ENCODE results near the gene JADE2.
"Not testable (repeated sequence)": the region's sequence is repeated elsewhere in the genome, so short reads cannot be mapped to it uniquely, and the experiment has no call there.

The JADE2 gene

DNA sequence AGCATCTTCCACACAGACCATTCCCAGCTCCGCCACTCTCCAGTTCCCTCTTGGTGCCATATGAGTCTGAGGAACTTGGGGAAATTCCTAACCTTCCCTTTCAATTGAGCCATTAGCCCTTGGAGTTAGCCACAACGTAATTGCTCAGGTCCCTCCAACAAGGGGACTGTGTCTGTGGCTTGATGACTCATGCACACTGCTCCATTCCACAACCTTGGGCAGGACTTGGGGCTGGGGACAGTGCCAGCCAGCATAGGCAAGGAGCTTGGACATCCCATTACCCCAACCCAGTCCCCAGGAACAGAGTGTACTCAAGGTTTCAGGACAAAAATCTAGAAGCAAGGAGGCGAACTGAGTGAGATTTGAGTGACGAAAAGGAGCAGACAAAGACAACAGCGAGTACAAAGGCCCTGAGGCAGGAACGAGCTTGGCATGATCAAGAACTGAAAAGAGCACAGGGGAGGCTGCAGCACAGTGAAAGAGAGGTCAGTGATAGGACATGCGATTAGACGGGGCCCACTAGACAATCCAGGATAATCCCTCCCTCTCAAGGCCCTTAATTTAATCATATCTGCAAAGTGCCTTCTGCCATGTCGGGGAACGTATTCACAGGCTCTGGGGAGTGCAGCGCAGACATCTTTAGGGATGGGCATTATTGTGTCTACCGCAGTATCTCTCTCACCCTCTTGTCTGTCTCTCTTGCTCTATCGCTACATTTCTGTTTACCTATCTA is 16.0 kb upstream of the JADE2 start:
- no peak overlapping the region for H3K4me3 ChIP-seq (ENCODE audit: insufficient read length, low read depth)
- H3K36me3 ChIP-seq (ENCODE audit: insufficient read depth, insufficient read length, low read length): no peaks in the 10 kb centered on the region
- peak overlapping the region; percentile 8 for H3K9ac ChIP-seq (ENCODE audit: insufficient read length, low read depth)
- H3K4me1 ChIP-seq (ENCODE audit: insufficient read depth, insufficient read length): peaks cover 24% of the 10 kb centered on the region
- no peaks in the 10 kb centered on the region for H3K9me3 ChIP-seq (ENCODE audit: insufficient read depth, low read length)
- TF ChIP-seq ZNF274 (IDR thresholded peaks at IDR 0.05; ENCODE audit: low read depth, low read length) (no peak), SUZ12 (IDR thresholded peaks at IDR 0.05; ENCODE audit: extremely low read depth, insufficient read depth, insufficient read length) (no peak), YY1 (IDR thresholded peaks at IDR 0.05; ENCODE audit: insufficient read depth, insufficient read length) (no peak)
- no peak for DNase-seq (ENCODE audit: low read depth, low spot score)
- H3K27me3 ChIP-seq (ENCODE audit: insufficient read depth, insufficient read length): no peaks in the 10 kb centered on the region

DNA sequence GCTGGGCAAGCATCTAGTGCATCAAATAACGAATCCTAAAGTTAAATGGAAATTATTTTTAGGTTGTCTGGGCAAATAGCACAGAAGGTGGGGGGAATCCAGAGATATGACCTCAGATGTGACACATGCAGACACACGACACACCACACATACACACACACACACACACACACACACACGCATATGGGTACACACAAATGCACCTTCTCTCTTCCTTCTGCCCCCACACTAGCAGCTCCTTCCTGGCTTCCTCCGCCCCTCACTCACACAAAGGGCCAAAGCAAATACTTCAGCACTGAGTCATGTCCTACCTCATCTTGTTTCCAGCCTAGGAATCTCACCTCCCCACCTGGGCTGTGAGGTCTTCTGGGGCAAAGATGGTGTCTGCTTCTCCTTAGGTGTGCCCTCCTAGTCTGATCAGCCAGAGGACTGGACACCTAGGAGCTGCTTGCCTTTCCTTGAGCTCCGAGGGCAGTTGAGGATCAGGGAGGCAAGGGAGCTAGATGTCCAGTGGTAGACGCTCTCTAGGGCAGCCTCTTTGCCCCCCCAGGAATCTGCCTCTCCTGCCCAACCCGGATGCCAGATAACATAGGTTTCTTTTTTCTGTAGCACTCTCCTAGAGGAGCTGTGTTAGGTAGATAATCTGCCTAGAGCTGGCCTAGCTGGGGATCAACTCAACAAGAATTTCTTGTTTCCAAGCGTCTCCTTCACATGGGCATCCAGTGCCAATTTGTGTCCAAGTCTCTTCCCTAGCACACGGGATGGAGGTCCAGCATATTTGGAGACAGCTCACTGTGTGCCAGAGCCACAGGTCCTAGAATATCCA is 14.3 kb upstream of the JADE2 start:
- H3K4me3 ChIP-seq (ENCODE audit: insufficient read length, low read depth): no peak overlapping the region
- H3K36me3 ChIP-seq (ENCODE audit: insufficient read depth, insufficient read length, low read length): no peaks in the 10 kb centered on the region
- DNase-seq (ENCODE audit: low read depth, low spot score): peak; percentile 68
- H3K4me1 ChIP-seq (ENCODE audit: insufficient read depth, insufficient read length): peaks cover 18% of the 10 kb centered on the region
- H3K27me3 ChIP-seq (ENCODE audit: insufficient read depth, insufficient read length): no peaks in the 10 kb centered on the region
- peak overlapping the region; percentile 37 for H3K9ac ChIP-seq (ENCODE audit: insufficient read length, low read depth)
- H3K9me3 ChIP-seq (ENCODE audit: insufficient read depth, low read length): no peaks in the 10 kb centered on the region
- TF ChIP-seq ZNF274 (IDR thresholded peaks at IDR 0.05; ENCODE audit: low read depth, low read length) (no peak), SUZ12 (IDR thresholded peaks at IDR 0.05; ENCODE audit: extremely low read depth, insufficient read depth, insufficient read length) (no peak), YY1 (IDR thresholded peaks at IDR 0.05; ENCODE audit: insufficient read depth, insufficient read length) (no peak)

DNA sequence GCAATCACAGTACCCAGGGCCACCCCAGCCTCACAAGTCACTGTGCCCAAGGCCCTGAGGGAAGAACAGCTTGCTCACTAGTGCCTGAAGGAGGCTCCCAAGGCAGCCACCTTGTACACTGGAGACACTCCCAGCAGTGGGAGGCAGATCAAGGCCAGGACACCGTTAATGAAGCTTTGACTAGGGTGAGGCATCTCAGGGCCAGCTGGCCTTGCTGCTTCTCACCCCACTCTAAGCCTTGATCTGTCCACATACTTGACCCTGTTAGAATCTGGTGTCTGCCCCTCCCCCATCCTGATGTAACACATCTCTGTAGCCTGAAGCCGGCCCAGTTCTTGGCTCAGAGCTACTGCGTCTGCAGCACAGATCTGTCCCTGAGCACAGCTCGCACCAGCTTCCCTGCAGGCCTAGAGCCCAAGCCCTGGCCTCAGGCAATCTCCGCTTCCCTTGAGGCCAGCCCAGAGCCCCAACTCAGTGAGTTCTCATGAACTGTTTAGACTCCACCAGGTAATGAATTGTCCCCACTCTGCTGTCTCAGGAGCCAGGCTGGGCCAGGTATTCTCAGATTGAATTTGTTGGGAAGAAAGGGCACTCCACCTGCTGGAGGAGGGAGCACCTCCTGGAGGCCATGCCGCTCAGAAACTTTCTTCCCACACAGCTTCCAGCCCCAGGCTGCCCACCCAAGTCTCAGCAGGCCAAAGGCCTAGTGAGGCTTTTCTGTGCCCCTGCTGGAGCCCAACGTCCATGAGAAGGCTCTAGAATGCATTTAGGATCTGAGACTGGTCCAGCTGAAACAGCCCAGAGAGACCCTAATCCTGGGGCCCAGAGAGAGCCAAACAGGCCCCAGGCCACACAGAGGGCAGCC is 13.4 kb upstream of the JADE2 start:
- Histone ChIP-seq H3K9ac (ENCODE audit: insufficient read length, low read depth) (peak overlapping the region; percentile 37), H3K36me3 (ENCODE audit: insufficient read depth, insufficient read length, low read length) (no peaks in the 10 kb centered on the region), H3K9me3 (ENCODE audit: insufficient read depth, low read length) (no peaks in the 10 kb centered on the region), H3K4me3 (ENCODE audit: insufficient read length, low read depth) (no peak overlapping the region), H3K27me3 (ENCODE audit: insufficient read depth, insufficient read length) (no peaks in the 10 kb centered on the region), H3K4me1 (ENCODE audit: insufficient read depth, insufficient read length) (peaks cover 17% of the 10 kb centered on the region)
- DNase-seq (ENCODE audit: low read depth, low spot score): no peak
- TF ChIP-seq ZNF274 (IDR thresholded peaks at IDR 0.05; ENCODE audit: low read depth, low read length) (no peak), YY1 (IDR thresholded peaks at IDR 0.05; ENCODE audit: insufficient read depth, insufficient read length) (no peak), SUZ12 (IDR thresholded peaks at IDR 0.05; ENCODE audit: extremely low read depth, insufficient read depth, insufficient read length) (no peak)

DNA sequence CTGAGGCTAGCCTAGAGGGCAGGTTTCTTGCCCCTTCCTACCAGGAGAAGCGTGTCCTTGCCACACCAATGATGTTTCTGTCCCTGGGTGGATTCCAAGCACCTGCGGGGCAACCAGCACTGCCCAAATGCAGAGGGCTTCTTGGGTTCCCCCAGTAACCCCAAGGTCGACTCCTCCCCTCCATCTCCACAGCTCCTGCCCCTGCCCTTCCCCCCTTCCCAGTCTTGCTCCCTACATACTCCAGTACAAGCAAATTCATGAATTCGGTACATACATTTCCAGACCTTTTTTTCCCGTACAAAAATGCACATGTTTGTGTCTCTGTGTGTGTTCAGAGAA is 12.8 kb upstream of the JADE2 start:
- peaks cover 17% of the 10 kb centered on the region for H3K4me1 ChIP-seq (ENCODE audit: insufficient read depth, insufficient read length)
- no peak overlapping the region for H3K4me3 ChIP-seq (ENCODE audit: insufficient read length, low read depth)
- peak overlapping the region; percentile 12 for H3K9ac ChIP-seq (ENCODE audit: insufficient read length, low read depth)
- TF ChIP-seq SUZ12 (IDR thresholded peaks at IDR 0.05; ENCODE audit: extremely low read depth, insufficient read depth, insufficient read length) (no peak), ZNF274 (IDR thresholded peaks at IDR 0.05; ENCODE audit: low read depth, low read length) (no peak), YY1 (IDR thresholded peaks at IDR 0.05; ENCODE audit: insufficient read depth, insufficient read length) (no peak)
- no peaks in the 10 kb centered on the region for H3K36me3 ChIP-seq (ENCODE audit: insufficient read depth, insufficient read length, low read length)
- no peaks in the 10 kb centered on the region for H3K9me3 ChIP-seq (ENCODE audit: insufficient read depth, low read length)
- no peak for DNase-seq (ENCODE audit: low read depth, low spot score)
- H3K27me3 ChIP-seq (ENCODE audit: insufficient read depth, insufficient read length): no peaks in the 10 kb centered on the region

DNA sequence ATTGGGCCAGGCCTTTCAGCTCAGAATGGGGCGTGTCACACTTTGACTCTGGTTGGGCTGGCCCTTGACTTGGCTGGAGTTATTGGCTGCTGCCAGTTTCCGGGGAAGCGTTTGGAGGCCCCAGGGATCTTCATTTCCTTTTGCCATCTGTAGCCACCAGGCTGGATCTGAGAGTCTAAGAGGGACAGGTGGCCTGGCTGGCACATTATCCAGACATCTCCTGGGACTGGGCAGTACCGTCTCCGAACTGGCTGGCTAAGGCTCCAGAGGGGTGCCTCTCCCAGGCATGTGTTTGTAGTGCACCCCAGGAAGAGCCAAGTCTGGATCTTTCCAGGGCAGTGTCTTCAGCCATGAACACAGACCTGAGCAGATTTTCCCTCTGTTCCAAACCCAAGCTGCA is 9.7 kb upstream of the JADE2 start:
- no peak for DNase-seq (ENCODE audit: low read depth, low spot score)
- Histone ChIP-seq H3K9ac (ENCODE audit: insufficient read length, low read depth) (no peak overlapping the region), H3K4me1 (ENCODE audit: insufficient read depth, insufficient read length) (peaks cover 7% of the 10 kb centered on the region), H3K9me3 (ENCODE audit: insufficient read depth, low read length) (no peaks in the 10 kb centered on the region), H3K36me3 (ENCODE audit: insufficient read depth, insufficient read length, low read length) (no peaks in the 10 kb centered on the region), H3K4me3 (ENCODE audit: insufficient read length, low read depth) (no peak overlapping the region), H3K27me3 (ENCODE audit: insufficient read depth, insufficient read length) (no peaks in the 10 kb centered on the region)
- no peak for TF ChIP-seq SUZ12 (IDR thresholded peaks at IDR 0.05; ENCODE audit: extremely low read depth, insufficient read depth, insufficient read length)
- no peak for TF ChIP-seq ZNF274 (IDR thresholded peaks at IDR 0.05; ENCODE audit: low read depth, low read length)
- TF ChIP-seq YY1 (IDR thresholded peaks at IDR 0.05; ENCODE audit: insufficient read depth, insufficient read length): no peak

DNA sequence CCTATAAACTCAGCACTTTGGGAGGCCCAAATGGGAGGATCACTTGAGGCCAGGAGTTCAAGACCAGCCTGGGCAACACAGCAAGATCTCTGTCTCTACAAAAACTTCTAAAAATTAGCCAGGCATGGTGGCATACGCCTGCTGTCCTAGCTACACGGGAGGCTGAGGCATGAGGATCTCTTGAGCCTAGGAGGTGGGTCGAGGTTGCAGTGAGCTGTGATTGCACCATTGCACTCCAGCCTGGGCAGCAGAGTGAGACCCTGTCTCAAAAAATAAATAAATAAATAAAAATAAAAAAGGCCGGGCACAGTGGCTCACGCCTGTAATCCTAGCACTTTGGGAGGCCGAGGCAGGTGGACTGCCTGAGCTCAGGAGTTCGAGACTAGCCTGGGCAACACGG is 8.5 kb upstream of the JADE2 start:
- not testable (repeated sequence) for DNase-seq (ENCODE audit: low read depth, low spot score); H3K27me3 ChIP-seq (ENCODE audit: insufficient read depth, insufficient read length); H3K4me3 ChIP-seq (ENCODE audit: insufficient read length, low read depth); H3K9ac ChIP-seq (ENCODE audit: insufficient read length, low read depth); H3K36me3 ChIP-seq (ENCODE audit: insufficient read depth, insufficient read length, low read length); H3K4me1 ChIP-seq (ENCODE audit: insufficient read depth, insufficient read length); H3K9me3 ChIP-seq (ENCODE audit: insufficient read depth, low read length)

DNA sequence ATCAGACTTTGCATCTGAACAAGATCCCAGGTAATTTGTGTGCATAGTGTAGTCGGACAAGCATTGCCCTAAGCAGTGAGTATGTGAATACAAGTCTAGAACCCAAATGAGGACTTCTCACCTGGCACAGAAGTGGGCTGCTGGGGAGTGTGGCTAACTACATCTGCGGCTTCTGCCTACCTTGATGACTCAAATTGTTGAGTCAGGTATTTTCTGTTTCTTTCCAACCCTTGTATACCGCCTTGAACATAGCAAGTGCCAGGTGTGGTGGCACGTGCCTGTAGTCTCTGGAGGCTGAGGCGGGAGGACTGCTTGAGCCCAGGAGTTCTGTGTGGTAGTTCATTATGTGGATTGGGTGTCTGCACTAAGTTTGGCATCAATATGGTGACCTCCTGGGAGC is 7.9 kb upstream of the JADE2 start:
- H3K36me3 ChIP-seq (ENCODE audit: insufficient read depth, insufficient read length, low read length): no peaks in the 10 kb centered on the region
- TF ChIP-seq ZNF274 (IDR thresholded peaks at IDR 0.05; ENCODE audit: low read depth, low read length) (no peak), YY1 (IDR thresholded peaks at IDR 0.05; ENCODE audit: insufficient read depth, insufficient read length) (no peak), SUZ12 (IDR thresholded peaks at IDR 0.05; ENCODE audit: extremely low read depth, insufficient read depth, insufficient read length) (no peak)
- DNase-seq (ENCODE audit: low read depth, low spot score): no peak
- H3K4me3 ChIP-seq (ENCODE audit: insufficient read length, low read depth): no peak overlapping the region
- no peak overlapping the region for H3K9ac ChIP-seq (ENCODE audit: insufficient read length, low read depth)
- H3K9me3 ChIP-seq (ENCODE audit: insufficient read depth, low read length): no peaks in the 10 kb centered on the region
- H3K27me3 ChIP-seq (ENCODE audit: insufficient read depth, insufficient read length): no peaks in the 10 kb centered on the region
- peaks cover 4% of the 10 kb centered on the region for H3K4me1 ChIP-seq (ENCODE audit: insufficient read depth, insufficient read length)
